MM.1S (cell line): ENCODE measurements around the gene MYO10.

Experiments used
- CTCF ChIP-seq: fragments of 300-600 bp; sonication (generic); IDR thresholded peaks from 2 replicates; pipeline ENCODE4 v1.5.1; 2016; ENCODE audit warnings: antibody characterized with exemption, low read length, mixed read lengths
- EZH2 ChIP-seq: fragments of 300-600 bp; sonication (generic); optimal IDR thresholded peaks from 2 replicates; pipeline ENCODE3; 2017; ENCODE audit warnings: low read depth, mild to moderate bottlenecking, antibody characterized with exemption, low read length, mixed read lengths
- EZH2phosphoT487 ChIP-seq: fragments of 300-600 bp; sonication (generic); IDR thresholded peaks from 2 replicates; pipeline ENCODE4 v1.6.1; 2018; ENCODE audit warnings: antibody characterized with exemption, low read length

DNA sequence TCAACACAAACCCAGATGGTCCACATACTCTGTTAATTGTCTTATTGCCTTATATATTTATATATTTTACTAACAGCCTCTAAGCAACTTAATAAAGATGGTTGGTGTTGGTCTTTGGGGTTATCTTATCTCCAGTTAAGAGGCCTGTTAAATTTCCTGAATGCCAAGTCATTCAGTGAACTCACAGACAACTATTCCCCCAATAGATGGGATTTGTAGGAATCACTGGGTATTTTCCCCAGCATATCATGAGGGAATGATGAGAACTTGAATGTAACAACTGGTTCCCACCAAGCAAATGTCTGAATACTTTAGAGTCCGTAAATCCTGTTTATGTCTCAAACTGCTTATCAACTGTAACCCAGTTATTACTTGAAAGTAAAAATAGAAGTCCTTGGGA lies 276.6 kb downstream of the MYO10 start:
- TF ChIP-seq CTCF (no peak), EZH2 (no peak), EZH2phosphoT487 (no peak)
